Tongue (tissue), 2 donors: ENCODE measurements around the gene SLC12A7. TPM values are rescaled to one million over a fixed set of nuclear protein-coding genes. Genes with fewer than 3 reads are reported as not detected.

Experiments
- DNase-seq: peaks from one replicate; pipeline ENCODE4 v3.0.0-alpha.2; 2015
- total RNA-seq: library from RNA; depleted of rRNA; stranded (reverse); fragments of >200 nt; gene quantifications from one replicate; pipeline ENCODE4 v1.2.3, GENCODE V29; 2014

SLC12A7 gene
- total RNA-seq, 1 donor from 2014 or later = 25.2 TPM

DNA sequence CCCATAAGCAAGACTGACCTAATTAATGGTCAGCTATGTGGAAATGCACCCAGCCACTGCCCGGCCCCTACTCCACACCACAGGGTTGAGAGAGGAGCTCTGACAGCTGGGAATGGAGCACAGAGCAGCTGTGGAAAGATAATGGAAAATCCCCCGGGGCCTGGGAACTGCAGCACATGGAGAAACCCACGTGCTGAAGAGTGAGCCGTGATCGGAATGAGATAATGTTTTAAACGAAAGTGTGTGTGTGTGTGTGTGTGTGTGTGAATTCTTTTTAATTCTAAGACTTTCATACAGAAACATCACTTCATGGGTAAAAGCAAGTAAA, 13.1 kb upstream of the SLC12A7 start:
- peak; percentile 94 for DNase-seq

DNA sequence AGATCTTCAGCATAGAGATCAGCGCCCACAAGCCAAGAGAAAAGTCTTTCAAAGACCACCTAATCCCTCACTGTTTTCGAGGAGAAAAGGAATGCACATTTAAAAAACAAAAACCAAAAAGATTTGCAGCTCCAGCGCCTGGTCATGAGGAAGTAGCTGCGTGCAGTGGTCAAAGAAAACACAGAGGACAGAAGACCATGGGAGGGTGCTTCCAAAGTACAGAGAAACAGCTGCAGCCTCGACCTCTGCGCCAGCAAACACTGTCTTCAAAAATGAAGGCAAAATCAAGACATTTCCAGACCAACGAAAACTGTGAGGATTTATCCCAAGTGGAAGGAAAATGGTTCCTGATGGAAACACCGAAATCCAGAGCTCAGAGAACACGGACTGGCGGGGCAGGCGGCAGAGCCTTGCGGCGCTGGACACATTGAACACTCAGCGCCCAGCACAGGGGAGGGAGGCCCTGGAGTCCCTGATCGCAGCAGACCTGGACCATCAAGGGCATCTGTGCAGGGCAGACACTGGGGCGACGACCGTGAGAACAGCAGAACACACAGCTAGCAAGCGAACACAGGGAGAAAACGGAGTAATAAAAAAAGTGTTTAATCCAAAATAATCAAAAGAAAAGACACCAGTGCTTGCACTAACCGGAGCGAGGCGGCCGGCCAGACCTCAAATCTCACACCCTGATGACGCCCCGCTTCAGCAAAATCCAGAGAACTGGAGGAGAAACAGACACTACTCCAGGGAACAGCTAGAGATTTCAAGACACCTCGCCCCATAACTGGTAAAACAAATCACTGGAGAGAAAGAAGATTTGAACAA, 12.6 kb upstream of the SLC12A7 start:
- DNase-seq = peak; percentile 33

DNA sequence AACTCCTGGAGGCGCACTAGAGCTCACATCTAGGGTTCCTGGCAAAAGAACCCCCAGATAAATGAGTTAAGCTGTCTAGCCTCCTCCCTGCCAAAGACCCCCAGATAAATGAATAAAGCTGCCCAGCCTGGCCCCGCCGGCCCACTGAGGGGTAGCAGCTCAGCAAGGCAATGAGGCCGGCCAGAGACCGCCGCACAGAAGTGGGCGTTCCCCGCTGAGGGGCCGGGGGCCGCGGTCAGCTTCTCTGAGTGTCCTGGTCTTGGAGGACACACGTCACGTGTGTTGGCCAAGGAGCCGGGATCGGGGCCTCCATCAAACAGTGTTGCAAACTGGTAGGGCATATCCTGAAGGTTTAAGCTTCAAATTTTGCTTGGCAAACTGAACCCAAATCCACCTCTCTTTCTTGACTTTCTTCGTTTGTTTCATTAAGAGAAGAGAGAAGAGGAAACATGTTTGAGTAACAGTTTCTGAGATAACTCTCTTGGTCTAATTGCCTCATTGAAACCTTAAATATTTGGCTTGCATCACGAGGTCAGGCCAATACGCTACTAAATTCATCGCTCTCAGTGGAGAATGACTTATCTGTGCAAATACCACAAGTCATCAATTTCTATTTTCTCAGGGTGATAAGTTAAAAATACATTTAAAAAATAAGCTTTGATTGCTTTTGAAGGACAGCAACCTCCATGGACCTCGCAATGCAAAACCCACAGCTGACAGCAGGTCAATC, 11.7 kb upstream of the SLC12A7 start:
- no peak for DNase-seq

DNA sequence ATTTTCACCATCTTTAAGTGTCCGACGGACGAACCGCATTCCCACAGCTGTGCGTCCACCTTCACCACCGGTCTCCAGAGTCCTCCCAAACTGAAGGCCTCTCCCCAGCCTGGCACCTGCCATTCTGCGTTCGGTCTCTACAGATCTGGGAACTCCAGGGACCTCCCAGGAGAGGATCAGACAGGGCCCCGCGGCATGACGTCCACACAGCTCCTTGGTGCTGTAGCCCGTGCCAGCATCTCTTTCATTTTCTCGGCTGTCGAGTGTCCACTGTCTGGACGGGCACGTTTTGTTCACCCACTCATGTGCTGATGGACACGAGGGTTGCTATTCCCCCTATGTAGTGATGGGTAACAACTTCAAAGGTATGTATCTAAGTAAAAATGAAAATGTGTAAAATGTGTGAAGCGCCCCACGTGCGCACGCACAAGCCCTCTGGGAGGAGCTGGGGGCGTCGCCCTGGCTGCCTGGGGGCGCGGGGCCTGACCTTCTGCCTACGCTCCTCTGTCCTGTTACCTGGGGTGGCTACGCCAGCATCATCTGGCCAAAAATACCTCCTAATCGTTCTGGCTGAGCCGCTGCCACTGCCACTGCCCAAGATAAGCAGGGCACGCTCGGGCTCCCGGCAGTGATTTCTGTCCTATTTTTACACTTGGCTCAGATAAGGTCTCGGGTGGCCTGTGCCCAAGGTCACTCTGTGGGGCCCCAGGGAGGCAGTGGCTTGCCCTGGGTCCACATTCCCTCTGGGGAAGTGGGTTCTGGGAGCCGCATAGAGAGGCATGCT, 10.8 kb upstream of the SLC12A7 start:
- no peak for DNase-seq

DNA sequence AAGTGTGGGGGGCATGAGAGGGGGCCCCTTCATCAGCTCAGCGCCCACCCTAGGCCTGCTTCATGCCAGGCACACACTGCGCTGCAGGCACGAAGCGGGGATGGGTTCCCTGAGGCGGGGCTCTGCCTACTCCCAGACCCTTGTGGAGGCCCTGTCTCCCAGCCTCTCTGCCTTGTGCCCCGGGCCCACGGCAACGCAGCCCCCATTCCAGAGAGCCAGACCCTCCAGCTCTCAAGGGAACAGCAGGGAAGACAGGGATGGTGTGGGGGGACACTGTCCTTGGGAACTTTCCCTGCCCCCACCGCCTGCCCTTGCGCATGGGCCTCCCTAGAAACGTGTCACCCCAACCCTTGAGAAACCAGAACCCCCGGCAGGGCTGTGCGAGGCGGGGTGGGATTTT, 10.0 kb upstream of the SLC12A7 start:
- DNase-seq = no peak

DNA sequence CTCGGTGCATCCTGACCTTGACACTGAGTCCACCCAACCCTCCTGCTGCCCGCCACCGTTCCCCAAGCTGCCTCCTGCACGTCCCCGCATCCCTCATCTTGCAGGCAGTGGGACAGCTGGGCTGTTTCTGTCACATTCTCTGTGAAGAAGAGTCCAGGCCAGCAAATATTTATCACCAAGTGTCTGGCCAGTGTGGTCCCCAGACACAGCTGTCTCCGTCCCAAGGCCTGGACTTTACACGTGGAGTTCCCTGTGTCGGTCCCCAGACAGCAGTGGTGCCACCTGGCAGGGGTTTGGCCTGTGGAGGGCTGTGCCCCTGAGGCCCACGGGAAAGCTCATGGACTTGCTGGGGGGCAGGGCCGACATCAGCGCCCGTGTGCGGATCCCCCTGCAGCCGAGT, 9.2 kb upstream of the SLC12A7 start:
- peak; percentile 52 for DNase-seq

DNA sequence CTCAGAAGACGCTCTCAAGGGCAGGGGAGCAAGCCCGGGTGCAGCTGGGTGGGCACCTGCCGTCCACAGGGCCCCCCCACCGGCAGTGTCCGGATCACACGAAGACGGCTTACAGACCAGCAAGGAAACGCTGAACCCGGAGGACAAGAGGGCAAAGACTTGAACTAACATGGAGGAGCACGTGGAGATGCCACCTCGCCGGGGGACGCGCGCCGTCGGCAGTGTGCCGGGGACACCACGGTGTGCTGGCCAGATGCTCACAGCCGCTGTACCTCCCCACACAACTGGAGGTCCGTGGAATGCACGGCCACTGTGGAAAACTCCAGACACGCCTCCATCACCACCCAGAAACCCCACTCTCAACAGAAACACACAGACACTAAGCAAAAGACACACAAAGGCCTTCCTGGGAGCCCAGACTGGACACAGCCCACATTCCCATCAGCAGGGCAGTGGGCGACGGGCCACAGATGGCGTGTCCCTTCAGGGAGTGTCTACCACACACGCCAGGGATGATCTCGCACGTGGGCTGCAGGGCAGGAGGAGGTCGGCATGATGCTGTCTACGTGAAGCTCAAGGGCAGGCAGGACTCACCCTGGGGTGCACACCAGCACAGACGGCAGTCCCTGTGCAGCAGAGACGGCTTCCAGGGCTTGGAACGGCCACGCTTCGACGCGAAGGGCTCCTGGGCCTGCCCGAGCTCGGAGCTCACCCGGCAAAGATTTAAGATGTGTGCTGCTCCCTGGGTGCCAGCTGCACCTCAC, 8.6 kb upstream of the SLC12A7 start:
- DNase-seq = no peak

DNA sequence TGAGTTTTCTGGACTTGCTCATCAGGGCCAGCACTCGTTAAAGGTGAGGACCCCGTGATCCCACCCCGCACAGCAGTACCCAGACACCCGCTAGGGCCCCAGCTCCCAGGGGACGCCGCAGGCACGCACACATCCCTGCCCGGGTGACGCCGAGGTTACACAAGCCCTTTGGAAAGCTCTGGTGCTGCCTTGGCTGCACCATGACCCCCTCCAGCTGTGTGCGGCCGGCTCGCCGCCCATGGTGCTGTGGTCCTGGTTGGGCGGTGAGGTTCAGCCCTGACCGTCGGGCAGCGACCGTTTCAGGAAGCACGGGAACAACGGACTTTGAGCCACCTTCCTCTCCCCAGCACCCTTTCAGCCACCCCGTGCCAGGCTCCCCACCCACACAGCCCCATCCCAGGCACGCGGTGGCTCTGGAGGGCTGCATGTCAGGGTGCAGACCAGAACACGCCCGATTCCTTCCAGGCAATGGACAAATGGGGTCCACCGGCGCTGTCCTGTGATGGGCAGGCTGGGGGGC, 7.5 kb upstream of the SLC12A7 start:
- no peak for DNase-seq

DNA sequence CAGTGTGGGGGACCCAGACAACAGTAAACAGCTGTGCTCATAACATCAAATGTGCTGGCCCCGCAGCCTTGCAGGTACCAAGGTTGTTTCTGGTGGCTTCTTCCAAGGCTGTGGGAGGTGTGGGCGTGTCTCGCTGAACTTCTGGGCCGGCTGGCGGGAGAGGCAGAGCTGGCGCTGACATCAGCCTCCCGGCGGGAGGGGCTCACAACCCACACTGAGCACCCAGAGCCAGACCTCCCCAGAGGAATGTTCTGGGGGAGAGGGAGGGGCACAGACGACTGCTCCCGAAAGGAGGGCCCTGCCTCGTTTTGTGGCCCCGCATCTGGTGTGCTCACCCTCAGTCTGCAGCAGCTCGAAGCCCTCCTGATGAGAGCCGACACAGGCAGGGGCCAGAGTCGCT, 6.9 kb upstream of the SLC12A7 start:
- DNase-seq = peak; percentile 70

DNA sequence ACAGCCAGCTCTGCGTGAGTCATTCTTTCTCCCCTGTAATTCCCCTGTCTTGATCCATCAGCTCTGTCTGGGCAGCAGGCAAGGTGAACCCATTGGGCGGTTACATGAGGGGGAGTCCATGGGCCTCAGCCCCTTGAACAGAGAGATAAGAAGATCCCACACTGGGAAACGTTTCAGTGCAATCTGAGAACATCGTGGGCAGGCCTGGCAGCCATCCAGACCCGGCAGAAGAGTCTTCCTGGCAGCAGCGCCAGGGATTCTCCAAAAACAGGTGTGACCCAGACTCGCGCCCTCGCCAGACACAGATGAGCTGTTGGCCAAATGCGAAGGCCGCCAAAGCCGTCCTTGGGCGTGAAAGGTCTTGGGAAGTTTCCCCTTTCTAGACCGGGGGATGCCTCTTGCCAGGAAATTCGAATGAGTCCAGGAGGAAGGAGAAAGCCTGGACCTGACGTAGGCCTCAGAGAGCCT, 6.4 kb upstream of the SLC12A7 start:
- DNase-seq = peak; percentile 92

DNA sequence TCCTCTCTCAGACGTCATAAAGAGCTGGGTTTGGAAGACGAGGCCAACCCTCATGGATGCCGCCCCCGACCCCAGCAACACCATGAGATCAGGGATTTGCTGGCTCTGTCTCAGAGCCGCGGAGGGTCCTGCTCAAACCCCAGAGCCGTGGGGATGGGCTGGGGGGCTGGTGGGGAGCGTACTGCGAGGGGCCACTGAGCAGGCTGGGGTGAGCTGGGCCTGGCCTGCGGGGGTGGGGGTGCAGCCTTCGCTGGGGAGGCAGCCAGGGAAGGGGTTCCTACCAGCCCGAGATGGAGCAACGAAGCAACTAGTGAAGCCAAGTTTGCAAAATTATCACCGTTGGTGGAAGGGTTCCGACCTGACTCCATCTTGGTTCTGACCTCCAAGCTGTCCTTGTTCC, 5.1 kb upstream of the SLC12A7 start:
- no peak for DNase-seq

DNA sequence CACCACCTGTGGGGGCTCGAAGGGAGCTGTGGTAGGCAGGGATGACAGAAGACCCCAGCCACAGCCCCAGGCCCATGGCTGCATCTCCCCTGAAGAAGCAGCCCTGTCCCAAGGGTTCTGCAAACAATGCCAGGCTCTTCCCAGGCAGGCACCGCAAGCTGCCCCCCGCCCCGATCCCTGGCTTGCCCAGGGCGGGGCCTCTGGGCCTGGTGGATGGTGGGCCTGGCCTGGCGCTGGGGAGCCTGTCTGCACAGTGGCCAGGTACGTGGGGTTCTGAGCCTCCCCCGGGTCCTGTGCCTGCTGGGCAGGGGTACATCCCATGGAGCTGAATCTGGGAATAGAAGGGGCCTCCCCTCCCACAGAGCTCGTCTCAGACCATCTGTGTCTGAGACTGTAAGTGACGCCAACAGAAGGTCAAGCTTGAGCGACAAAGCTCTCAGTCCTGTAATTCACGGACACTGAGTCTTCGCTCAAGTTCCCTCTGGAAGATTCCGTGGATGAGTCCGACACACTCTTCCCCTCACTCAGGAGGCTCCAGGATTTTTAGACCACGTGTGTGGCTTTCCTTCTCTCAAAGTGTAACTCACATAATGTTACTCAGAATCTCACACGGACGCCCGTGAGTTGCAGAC, 4.4 kb upstream of the SLC12A7 start:
- DNase-seq = no peak

DNA sequence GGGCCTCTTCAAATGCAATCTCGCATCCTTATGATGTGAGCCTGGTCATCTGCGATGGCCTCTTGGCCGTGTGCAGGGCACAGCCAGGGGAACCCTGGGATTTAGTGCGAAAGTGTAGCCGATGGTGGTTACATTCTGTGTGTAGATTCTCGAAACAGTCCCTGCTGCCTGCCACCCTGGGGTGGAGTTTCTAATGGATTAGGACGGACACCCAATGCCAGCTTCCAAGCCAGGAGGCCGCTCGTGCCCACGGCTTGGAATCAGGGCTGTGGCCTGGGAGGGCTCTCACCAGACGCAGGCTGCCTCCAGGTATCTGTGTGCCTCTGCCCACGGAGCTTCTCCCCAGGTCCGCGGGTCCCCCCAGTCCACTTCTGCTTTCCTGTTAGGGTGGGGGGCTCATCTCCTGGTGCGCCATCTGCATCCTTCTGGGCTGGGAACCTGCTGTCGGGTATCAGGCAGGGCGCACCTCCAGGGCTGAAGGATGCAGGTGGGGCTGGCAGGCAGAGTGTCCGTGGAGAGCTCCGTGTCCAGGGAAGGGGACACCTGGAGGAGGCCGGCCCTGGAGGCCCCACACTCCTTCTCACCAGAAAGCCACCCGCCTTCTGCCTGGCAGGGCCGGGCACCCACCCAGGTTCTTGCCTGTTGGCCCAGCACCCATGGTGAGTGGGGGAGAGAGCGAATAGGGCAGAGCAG, 3.4 kb upstream of the SLC12A7 start:
- no peak for DNase-seq

DNA sequence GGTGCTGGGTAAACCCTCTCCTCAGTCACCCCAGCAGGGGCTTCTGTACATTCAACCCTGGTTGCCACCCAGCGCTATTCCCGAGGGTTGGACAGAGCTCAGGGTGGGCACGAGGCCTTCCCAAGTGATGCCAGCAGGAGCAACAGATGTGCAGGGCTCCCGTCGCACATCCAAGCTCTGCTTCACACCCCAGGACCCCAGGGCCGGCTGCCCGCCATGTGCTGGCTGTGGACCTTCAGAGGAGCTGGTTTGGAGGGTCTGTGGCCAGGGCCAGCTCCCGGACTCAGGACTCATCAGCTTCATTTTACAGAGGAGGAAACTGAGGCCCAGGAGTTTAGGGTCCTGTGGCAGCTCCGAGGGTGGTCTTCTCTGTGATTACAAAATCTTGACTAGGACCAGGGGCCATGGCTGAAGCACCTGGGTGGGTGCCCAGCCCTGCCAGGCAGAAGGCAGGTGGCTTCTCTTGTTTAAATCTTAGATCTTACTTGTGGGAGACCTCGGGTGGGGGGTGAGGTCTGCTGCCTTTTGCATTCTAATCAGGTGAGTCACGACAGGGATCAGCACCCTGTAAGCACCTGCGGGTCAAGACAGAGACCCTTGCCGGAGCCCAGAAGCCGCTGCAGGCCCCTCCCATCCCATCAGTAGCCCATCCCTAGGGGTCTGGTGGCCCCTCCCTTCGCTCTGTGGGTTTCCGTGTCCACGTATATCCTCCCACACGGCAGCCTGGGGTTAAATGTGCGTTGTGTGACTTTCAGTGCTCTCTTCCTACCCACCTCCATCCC, 2.1 kb upstream of the SLC12A7 start:
- DNase-seq = no peak

DNA sequence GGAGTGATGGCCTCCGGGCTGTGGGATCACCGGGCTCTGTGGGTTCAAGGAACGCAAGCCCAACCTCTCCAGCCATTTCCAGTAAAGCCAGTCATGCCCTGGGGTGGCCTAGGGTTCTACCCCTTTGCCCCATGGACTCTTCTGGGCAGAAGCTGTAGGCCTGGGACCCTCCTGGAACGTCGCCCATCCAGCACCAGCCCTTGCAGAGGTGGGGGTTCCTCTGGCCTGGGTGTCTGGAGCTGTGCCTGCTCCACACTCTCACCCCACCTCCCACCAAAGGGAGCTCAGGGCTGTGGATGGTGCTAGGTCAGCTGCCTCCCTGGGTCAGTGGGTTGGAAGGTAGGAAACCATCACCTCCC, 1.4 kb upstream of the SLC12A7 start:
- no peak for DNase-seq

DNA sequence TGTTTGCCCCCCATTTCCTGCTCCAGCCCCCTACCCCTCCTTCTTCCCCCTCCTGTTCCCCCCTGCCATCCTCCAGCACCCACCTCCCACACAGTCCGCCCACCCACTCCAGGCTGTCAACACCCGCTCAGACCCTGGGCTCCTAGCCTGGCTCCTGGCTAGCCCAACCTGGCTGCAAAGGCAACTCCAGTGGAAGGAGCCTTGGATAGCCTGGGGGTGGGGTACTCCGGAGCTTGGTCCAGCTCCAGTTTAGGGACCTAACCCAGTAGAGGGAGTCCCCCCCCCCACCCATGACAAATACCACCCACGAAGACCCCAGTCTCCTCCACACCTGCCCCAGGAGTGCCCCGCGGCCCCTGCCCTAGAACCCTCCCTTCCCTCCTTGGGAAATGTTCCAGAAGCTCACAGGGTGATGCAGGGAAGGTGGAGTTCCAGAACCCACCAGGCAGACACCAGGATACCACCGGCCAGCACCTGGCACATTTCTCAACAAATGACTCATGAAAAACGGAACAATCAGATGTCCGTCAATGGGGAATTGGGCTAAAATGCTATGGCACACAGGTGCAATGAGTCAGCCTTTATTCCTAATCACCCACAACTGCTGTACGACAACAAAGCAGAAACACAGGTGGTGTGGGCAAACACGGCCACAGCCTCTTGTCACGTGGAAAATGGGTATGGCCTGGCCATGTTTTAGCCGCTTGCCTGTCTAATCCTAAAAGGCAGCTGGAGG, 901 bp upstream of the SLC12A7 start:
- DNase-seq = peak; percentile 65

DNA sequence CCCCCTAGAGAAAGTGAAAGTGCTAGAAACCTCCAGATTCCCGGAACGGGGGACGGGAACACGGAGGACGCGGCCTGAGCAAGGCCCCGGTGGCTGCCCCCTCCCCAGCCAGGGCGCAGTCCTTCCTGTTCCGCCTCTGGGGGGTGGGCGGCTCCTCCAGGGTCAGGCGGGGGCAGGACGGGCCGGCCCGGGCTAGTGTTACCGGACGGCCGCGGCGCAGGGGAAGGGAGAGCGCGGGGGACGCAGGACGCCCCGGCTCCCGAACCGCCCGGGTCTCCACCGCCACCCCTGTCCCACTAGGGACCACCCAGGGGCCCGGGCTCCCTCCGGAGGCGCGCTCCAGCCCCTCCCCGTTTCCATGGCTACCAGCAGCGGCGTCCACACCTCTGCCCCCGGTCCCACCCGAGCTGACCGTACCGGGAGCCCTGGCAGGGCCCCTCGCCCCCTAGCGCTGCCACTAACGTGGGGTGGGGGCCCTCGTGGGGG, 579 bp downstream of the SLC12A7 start:
- no peak for DNase-seq

DNA sequence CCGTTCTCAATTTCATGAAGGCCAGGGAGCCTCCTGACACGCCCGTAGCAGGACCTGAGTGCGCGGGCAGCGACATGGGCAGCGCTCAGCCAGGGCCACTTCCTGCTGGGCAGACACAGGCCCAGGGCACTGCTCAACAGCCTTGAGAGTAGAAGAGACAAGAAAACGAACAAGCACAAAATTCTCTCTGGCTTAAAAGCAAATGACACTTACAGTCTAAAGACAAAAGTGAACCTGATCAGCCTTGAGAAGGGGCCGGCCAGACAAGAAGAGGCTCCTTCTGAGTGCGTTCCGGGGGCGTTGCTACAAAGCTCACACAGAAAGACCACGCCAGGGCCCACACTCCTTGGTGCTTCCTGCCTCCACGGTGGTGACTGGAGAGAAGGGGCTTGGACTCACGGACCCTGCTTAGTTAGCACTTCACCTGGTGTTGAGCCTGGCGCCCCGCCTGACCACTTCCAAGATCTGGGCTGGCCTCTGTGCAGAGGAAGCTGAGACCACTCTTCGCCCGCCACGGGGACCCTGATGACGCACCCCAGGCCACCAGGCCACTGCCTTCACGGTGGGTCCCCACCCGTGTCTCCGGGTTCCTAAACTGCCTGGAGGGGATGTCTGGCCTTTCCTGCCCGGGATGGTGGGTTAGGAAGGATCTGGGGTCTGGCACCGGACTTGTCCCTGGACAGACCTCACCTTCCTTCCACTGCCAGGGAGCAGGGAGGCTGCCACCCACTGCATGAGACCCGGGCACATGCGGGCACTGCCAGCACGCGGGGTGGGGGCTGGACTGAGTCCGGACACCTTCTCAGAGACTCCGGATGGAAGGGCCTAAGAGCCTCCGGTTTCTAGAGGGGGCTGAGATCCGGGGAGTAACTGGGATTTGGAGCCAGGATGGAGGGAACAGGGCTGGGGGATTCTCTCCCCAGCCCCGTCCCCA, 1.3 kb downstream of the SLC12A7 start:
- no peak for DNase-seq
